Activated T-helper 1 cell treated with anti-CD3 and anti-CD28 coated beads, Interleukin-2, amount 50 U/mL, for 16 hours (primary cell): ENCODE measurements around the gene XYLB.
"Not testable (repeated sequence)": the region's sequence is repeated elsewhere in the genome, so short reads cannot be mapped to it uniquely, and the experiment has no call there.

ENCODE experiments used
- DNase-seq, 2 donors: peaks; one replicate each; pipeline ENCODE4 v3.0.0-alpha.2; 2020; ENCODE audit warnings: low read depth in 1 of 2, low spot score in 1 of 2

XYLB gene

GRCh38 chr3:38346587-38347410, at the start of gene XYLB:
XYLB (plus strand) TSS chr3:38346785; CDS start chr3:38346869, 84 bp downstream.
- peak; percentile 43 to 57 for DNase-seq

GRCh38 chr3:38297053-38297452, 49.5 kb upstream of the XYLB start:
- DNase-seq = not testable (repeated sequence)

DNA sequence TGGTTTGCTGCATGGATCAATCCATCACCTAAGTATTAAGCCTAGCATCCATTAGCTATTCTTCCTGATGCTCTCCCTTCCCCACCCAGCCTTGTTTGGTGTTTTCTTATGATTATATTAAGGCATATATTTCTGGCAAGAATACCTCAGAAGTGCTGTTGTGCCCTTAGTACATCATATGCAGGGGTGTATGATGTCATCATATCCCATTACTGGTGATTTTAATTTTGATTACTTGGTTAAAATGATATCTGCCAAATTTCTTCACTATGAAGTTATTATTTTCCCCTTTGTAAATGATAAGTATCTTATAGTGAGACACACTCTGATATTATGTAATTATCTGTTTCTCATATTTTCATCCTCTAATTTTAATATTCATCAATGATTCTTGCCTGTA, 49.0 kb upstream of the XYLB start:
- no peak for DNase-seq

- DNase-seq = no peak
These were observed 48.5 kb upstream of the XYLB start for GRCh38 chr3:38297947-38298711.

GRCh38 chr3:38306941-38307340, 39.6 kb upstream of the XYLB start:
- no peak for DNase-seq

GRCh38 chr3:38307599-38307998, 39.0 kb upstream of the XYLB start:
- DNase-seq = no peak

DNA sequence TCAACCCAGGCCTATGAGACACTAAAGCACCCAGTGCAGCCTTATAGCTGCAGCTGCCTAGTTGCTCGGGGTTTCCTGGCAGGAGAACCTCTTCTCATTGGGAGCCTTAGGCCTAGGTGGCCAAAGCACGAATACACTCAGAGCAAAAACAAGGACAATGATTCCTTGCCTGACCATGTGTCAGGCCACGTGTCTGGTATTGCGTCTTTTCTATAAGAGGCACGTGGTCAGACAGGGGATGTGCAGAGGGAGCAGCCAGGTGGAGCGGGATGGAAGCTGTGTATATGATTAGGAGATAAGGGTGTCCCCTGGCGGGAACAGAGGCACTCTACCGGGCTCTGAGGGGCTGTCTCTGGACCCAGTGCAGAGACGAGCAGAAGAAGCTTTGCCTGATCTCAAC, 38.1 kb upstream of the XYLB start:
- DNase-seq = no peak

- no peak for DNase-seq
These were observed 35.1 kb upstream of the XYLB start for GRCh38 chr3:38311476-38311875.

GRCh38 chr3:38311941-38312340, 34.6 kb upstream of the XYLB start:
- DNase-seq = no peak

DNA sequence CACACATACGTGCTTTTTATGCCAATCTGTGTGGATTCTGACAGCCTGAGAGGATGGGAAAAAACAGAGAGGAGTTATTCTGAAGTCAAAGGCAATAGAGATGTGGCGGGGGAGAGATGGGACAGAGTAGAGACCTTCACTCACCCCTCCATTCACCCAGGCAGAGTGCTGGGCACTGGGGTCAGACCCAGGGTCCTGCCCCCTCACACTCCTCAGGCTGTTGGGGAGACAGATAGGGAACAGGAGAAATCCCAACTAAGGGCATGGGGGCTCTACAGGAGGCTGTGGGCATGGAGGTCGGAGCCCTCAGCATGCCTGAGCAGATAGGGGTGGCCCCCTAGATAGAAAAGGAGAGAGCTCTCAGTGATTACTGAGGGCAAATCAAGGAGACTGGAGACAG, 34.2 kb upstream of the XYLB start:
- no peak for DNase-seq

DNA sequence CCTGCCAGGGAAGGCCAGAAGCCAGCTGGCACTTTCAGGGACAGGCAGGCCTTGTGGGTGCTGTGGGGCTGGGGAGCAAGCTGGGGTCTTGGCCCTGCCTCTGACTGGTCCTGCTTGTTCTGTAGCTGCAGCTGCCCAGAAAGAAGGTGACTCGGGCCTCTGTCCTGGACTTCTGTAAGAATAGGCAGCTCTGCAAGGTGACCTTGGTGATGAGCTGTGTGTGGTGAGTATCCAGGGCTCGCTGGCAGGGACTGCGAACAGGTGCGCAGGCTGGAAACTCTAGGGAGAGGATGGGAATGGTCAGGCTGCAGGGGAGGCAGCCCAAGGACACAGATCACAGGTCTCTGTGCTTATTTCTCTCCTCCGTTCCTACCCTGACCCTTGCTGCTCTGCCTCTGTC, 33.3 kb upstream of the XYLB start:
- DNase-seq = no peak

GRCh38 chr3:38313695-38314094, 32.9 kb upstream of the XYLB start:
- no peak for DNase-seq

GRCh38 chr3:38314112-38314763, 32.3 kb upstream of the XYLB start:
- DNase-seq = no peak

DNA sequence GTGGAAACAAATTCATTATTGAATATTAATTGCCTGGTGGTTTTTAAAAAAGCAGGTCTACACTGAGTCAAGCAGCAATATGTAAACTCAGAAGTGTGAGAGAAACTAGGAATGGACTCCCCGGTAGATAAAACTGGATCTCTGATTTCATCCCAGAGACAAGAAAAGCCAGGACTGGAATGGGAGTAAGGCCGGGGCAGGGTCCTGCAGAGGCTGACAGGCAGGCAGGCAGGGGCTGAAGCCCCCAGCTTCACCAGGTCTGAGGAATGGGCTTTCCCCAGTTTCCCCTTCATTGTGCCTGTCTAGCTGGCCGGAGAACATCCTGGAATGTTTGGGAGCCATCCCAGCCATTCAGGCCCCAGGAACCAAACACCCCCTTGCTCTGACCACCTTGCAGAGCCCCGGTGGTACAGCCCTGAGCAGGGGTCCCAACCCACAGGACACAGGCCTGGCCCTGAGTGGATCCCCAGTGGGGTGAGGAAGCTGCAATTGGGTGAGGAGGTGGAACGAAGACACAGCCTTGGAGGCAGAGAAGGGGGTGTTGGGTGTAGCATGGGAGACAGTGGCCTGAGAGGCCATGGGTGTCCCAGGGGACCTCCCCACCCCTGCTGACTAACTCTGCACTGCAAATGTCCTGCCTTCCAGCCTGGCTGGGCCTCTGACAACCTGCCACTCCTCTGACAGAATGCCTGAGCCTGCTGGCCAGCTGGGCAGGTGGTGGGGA, 31.7 kb upstream of the XYLB start:
- no peak for DNase-seq

DNA sequence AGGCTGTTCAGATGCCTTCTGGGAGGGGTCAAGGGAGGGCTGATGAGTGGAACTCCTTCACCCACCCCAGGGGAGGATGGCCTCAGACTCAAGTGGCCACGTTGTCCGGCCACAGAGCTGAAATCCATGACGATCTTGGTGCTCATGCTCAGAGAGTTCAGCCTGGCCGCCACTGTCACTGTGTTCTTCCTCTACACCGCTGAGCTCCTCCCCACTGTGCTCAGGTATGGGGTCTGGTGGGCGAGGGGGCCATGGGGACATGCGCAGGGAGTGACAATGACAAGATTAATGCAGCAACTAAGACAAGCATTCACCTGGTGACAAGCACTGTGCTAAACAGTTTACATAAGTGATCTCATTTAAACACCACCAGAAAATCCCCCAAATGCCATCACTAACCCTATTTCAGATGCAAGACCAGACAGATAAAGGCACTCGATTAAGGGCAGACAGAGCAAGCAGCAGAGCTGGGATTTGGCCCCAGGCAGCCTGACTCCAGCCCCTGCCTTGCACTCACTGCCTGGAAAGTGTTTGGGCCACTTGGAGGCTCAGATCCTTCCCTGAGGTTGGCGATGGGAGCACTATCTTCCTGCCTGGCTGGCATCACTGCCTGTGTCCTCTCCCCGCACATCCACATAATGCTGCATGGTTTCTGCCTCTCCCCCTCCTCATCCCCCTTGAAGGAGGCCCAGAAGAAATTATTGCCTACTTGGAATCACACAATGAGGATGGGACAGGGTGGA, 30.9 kb upstream of the XYLB start:
- DNase-seq = no peak

- no peak for DNase-seq
These were observed 30.0 kb upstream of the XYLB start for GRCh38 chr3:38316356-38317191.

DNA sequence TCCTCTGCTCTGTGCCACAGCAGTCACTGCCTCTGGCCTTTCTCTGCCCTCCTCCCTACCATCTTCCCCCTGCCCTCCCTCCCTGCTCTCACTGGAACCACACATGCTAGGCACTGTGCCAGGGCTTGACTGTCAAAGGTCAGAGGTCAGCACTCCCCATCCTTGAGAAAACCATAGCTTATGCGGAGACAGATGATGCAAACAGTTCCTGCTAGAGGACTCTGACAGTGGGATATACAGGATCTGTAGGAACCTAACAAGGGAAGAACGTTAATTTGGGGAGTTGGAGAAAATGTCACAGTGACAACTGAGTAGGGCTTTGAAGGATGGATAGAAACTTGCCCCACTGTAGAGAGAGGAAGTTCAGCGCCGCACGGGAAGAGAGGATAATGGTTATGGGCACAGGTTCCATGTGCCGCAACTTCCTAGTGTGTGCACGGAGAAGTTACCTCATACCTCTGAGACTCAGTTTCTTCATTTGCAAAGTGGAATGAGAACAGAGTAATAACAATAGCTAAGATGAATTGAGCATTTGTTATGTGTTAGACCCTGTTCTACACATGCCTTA, 29.3 kb upstream of the XYLB start:
- no peak for DNase-seq

DNA sequence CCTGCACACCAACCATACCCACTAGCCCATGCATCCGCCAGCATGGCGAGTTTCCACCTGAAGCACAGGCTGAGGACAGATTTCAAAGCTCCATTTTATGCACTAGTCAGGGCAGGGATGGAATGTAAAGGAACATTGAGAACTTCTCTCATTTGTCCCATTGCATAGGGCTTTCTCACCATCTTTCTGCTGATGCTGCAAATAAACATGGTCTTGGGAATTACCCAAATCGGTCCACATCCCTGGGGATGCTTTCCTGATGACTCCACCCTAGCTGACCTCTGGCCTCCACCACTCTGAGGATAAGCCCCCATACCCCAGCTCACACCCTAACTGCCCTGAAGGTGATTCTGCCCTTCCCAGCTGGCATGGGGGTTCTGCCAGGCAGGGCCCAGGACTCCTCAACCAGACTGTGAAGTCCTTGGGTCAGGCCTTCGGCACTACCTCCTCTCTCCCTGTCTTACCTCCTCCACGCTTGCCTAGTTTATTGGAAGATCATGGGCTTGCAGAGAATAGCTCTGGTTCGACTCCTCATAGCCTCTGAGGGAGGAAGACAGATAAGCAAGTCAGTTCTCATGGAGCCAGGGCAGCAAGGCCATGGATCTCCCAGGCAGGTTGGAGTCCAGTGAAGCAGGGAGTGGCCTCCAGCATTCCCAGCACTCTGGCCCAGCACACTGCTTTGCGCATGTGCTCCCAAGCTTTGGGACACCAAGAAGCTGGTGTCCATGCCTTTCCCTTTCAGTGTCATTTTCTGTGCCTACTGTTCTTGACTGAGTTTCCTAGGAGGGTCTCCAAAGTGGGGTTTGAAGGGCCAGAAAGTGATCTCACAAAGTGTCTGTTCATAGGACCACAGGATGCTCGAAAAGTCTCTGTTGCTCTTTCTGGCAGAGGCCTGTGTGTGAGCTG, 27.6 kb upstream of the XYLB start:
- DNase-seq = no peak
